Epithelial cell of esophagus (primary cell): ENCODE measurements around the gene ARHGEF19.
A peak's percentile ranks its signal among the peaks of the same experiment; 100 is the strongest.

Experiments
- DNase-seq: peaks from one replicate; pipeline ENCODE4 v3.0.0; 2010; ENCODE audit warnings: low read depth
- H3K4me3 ChIP-seq: 2 replicates; pipeline ENCODE4 v1.5.1; 2011; ENCODE audit warnings: mild to moderate bottlenecking, low read length, control low read depth
- CTCF ChIP-seq: IDR thresholded peaks from 2 replicates; pipeline ENCODE4 v1.5.1; 2011; ENCODE audit warnings: low read depth, mild to moderate bottlenecking, low read length, control low read depth, inconsistent platforms; ENCODE audit not compliant: insufficient read depth; ENCODE audit errors: missing control alignments

The ARHGEF19 gene

GRCh38 chr1:16195518-16195905 is 16.9 kb downstream of the ARHGEF19 start:
- DNase-seq = no peak
- no peak overlapping the region for H3K4me3 ChIP-seq
- no peak for TF ChIP-seq CTCF

- DNase-seq = peak; percentile 61
- TF ChIP-seq CTCF = no peak
- H3K4me3 ChIP-seq = no peak overlapping the region
These were observed 20.4 kb downstream of the ARHGEF19 start for GRCh38 chr1:16191916-16192546.

GRCh38 chr1:16191309-16191708 is 21.1 kb downstream of the ARHGEF19 start:
- no peak for TF ChIP-seq CTCF
- no peak overlapping the region for H3K4me3 ChIP-seq
- no peak for DNase-seq

- no peak overlapping the region for H3K4me3 ChIP-seq
- no peak for DNase-seq
- no peak for TF ChIP-seq CTCF
These were observed 22.4 kb downstream of the ARHGEF19 start for GRCh38 chr1:16189921-16190621.

- DNase-seq = peak; percentile 87
- no peak overlapping the region for H3K4me3 ChIP-seq
- no peak for TF ChIP-seq CTCF
These were observed 23.4 kb downstream of the ARHGEF19 start for GRCh38 chr1:16189003-16189402.

- peak; percentile 96 for TF ChIP-seq CTCF
- peak; percentile 92 for DNase-seq
- no peak overlapping the region for H3K4me3 ChIP-seq
These were observed 24.6 kb downstream of the ARHGEF19 start for GRCh38 chr1:16187748-16188401.
